HepG2 (cell line): ENCODE results near the gene PACS1. TPM values are rescaled to one million over a fixed set of nuclear protein-coding genes. Genes with fewer than 3 reads are reported as not detected.

Experiments used
- ATAC-seq: fragments of 200-7000 bp; cut with Tn5 transposase; 3 replicates; pipeline ENCODE4 v1.9.1; 2020; ENCODE audit warnings: mild to moderate bottlenecking, moderate library complexity
- BruUV-seq: library from RNA; stranded (reverse); fragments of 400-500 nt; replicated peaks from 2 replicates; lab custom pipeline; 2021; lab: Mats Ljungman, UMichigan
- CTCF ChIA-PET: fragments of 300-600 bp; formaldehyde crosslinking; extraction: SDS; loops from one replicate; lab custom pipeline; 2021; ENCODE audit warnings: low total read pairs, inconsistent platforms, low intra/inter-chr PET ratio; lab: Yijun Ruan, JAX
- POLR2A ChIA-PET: fragments of 350-600 bp; sonication (Branson Sonifier 250); formaldehyde crosslinking; loops from one replicate; lab custom pipeline; 2020; ENCODE audit warnings: antibody characterized with exemption, inconsistent platforms; lab: Yijun Ruan, JAX
- DNase-seq: peaks from one replicate; pipeline ENCODE4 v3.0.0-alpha.2; 2015; ENCODE audit warnings: low spot score
- FAIRE-seq: peaks from 3 replicates; lab custom pipeline; 2011; peaks lifted over from hg19 to GRCh38; lab: Jason Lieb, UNC
- H2AFZ ChIP-seq: one replicate; pipeline ENCODE4 v1.6.1; 2011; ENCODE audit warnings: low read length, inconsistent platforms
- H3K27ac ChIP-seq: fragments of 300-600 bp; 3 replicates; pipeline ENCODE4 v1.8.0; 2011; ENCODE audit warnings: mixed run types, mild to moderate bottlenecking, mixed read lengths, low read length, inconsistent platforms; ENCODE audit not compliant: insufficient read depth; ENCODE audit errors: extremely low read length
- H3K27me3 ChIP-seq, 2 experiments: fragments of 200-600 bp in 1 of 2; 2 replicates in 1 of 2; 3 replicates in 1 of 2; pipeline versions ENCODE4 v1.6.0 to v1.8.0; 2011; ENCODE audit warnings: low read length in 2 of 2, mild to moderate bottlenecking in 2 of 2, moderate library complexity in 2 of 2, inconsistent platforms in 1 of 2; ENCODE audit not compliant: insufficient read depth in 2 of 2, control insufficient read depth in 1 of 2
- H3K36me3 ChIP-seq, 2 experiments: fragments of 200-600 bp in 1 of 2; replicated peaks in 1 of 2; 2 replicates in 1 of 2; 3 replicates in 1 of 2; pipeline versions ENCODE4 v1.5.1 to v1.8.0; 2011; ENCODE audit warnings: low read length in 2 of 2, inconsistent platforms in 1 of 2; ENCODE audit not compliant: insufficient read depth in 2 of 2, control insufficient read depth in 1 of 2
- H3K4me1 ChIP-seq: 2 replicates; pipeline ENCODE4 v1.5.1; 2012; ENCODE audit warnings: low read length, inconsistent platforms; ENCODE audit not compliant: insufficient read depth
- H3K4me2 ChIP-seq: 2 replicates; pipeline ENCODE4 v1.6.0; 2011; ENCODE audit warnings: low read depth, low read length, inconsistent platforms
- H3K4me3 ChIP-seq, 3 experiments: fragments of 200-600 bp in 1 of 3; sonication (generic), shearing (Covaris generic) in 1 of 3; replicated peaks in 1 of 3; 2 replicates each; pipeline ENCODE4 v1.5.1; 2011 to 2016; ENCODE audit warnings: low read length in 3 of 3, inconsistent platforms in 2 of 3, low read depth in 2 of 3, mild to moderate bottlenecking in 2 of 3, control low read depth in 1 of 3, mixed read lengths in 1 of 3; ENCODE audit not compliant: insufficient read depth in 1 of 3
- H3K79me2 ChIP-seq: one replicate; pipeline ENCODE4 v1.6.1; 2011; ENCODE audit warnings: low read length, inconsistent platforms; ENCODE audit not compliant: insufficient read depth
- H3K9ac ChIP-seq: 2 replicates; pipeline ENCODE4 v1.6.0; 2011; ENCODE audit warnings: mild to moderate bottlenecking, low read depth, low read length, inconsistent platforms; ENCODE audit not compliant: insufficient read depth
- H3K9me3 ChIP-seq: 2 replicates; pipeline ENCODE4 v1.5.1; 2012; ENCODE audit warnings: mild to moderate bottlenecking, low read length
- H4K20me1 ChIP-seq: 2 replicates; pipeline ENCODE4 v1.6.0; 2011; ENCODE audit warnings: inconsistent platforms, mild to moderate bottlenecking, low read length, moderate library complexity; ENCODE audit not compliant: insufficient read depth
- KMT2A ChIP-seq: sonication (generic); formaldehyde crosslinking; IDR thresholded peaks from 2 replicates; pipeline ENCODE4 v1.4.0; 2020; ENCODE audit warnings: missing genetic modification reagents
- MBNL3 ChIP-seq: fragments of 250-450 bp; sonication (Bioruptor Pico); conservative IDR thresholded peaks from 2 replicates; pipeline ENCODE4 v1.8.0; 2022; ENCODE audit warnings: mild to moderate bottlenecking, inconsistent platforms
- MLXIP ChIP-seq: sonication (generic); formaldehyde crosslinking; IDR thresholded peaks from 2 replicates; pipeline ENCODE4 v1.9.0; 2021; ENCODE audit warnings: missing genetic modification reagents, borderline replicate concordance
- MTERF4 ChIP-seq: sonication (generic); formaldehyde crosslinking; IDR thresholded peaks from 2 replicates; pipeline ENCODE4 v1.8.0; 2023; ENCODE audit warnings: mild to moderate bottlenecking, missing genetic modification reagents
- MTF2 ChIP-seq: sonication (generic); formaldehyde crosslinking; IDR thresholded peaks from 2 replicates; pipeline ENCODE4 v1.5.0; 2020; ENCODE audit warnings: missing genetic modification reagents, borderline replicate concordance
- MXI1 ChIP-seq: IDR thresholded peaks from 3 replicates; pipeline ENCODE4 v1.6.1; 2012; ENCODE audit warnings: low read depth, low read length, inconsistent platforms, borderline replicate concordance
- REXO4 ChIP-seq: sonication (generic); formaldehyde crosslinking; IDR thresholded peaks from 2 replicates; pipeline ENCODE4 v1.8.0; 2022; ENCODE audit warnings: missing genetic modification reagents, mild to moderate bottlenecking, borderline replicate concordance
- SRSF1 ChIP-seq: fragments of 200-400 bp; formaldehyde crosslinking; optimal IDR thresholded peaks from 2 replicates; pipeline ENCODE3; 2017; ENCODE audit warnings: mild to moderate bottlenecking, low read depth, low read length, moderate library complexity
- ZNF710 ChIP-seq: sonication (generic); formaldehyde crosslinking; IDR thresholded peaks from 2 replicates; pipeline ENCODE4 v1.5.0; 2020; ENCODE audit warnings: mild to moderate bottlenecking, missing genetic modification reagents, borderline replicate concordance
- WGBS: methylation state at CpG from one replicate; pipeline ENCODE4 v1.1.6; 2017; ENCODE audit warnings: low lambda C conversion rate; 5-methylcytosine and 5-hydroxymethylcytosine counted together
- in situ Hi-C: cut with HindIII; loops from 2 replicates; pipeline ENCODE4 v1.10.0; 2017; ENCODE audit warnings: low pct_unique_long_range_greater_than_20kb; ENCODE audit not compliant: extremely low pct_ligation_motif_present
- intact Hi-C: fragments of 100-400 bp; cut with micrococcal nuclease; formaldehyde crosslinking; loops from one replicate; pipeline ENCODE4 v1.10.0; 2022; ENCODE audit not compliant: unreplicated experiment
- polyA plus RNA-seq, 8 experiments: library from polyadenylated mRNA; depleted of rRNA in 3 of 8; stranded (reverse) in 7 of 8; unstranded in 1 of 8; fragments of >200 nt; fragmentation: Illumina TruSeq in 4 of 8; extraction: Trizol in 4 of 8; gene quantifications; 2 replicates each; pipeline versions ENCODE4 v1.2.1 to v1.2.3, GENCODE V29; 2011 to 2016; ENCODE audit warnings: low read depth in 4 of 8, missing spikeins in 1 of 8, mixed read lengths in 1 of 8; ENCODE audit not compliant: insufficient read depth in 1 of 8
- total RNA-seq, 5 experiments: library from RNA; depleted of rRNA; stranded (reverse); fragments of >200 nt; fragmentation: Illumina TruSeq; extraction: Trizol; gene quantifications; 2 replicates each; pipeline ENCODE4 v1.2.3, GENCODE V29; 2016; ENCODE audit warnings: low read depth in 1 of 5
- TF ChIP-seq, protein P1 (sequence below): sonication (generic); formaldehyde crosslinking; IDR thresholded peaks from 2 replicates; pipeline ENCODE4 v1.5.0; 2020; ENCODE audit warnings: mild to moderate bottlenecking, missing genetic modification reagents, borderline replicate concordance

Gene PACS1
- total and polyA plus RNA-seq, 2 of the 13 experiments (the other 11 are each of a cell fraction or from before 2014, with no cell fraction given) = 7.6 to 8.6 TPM

DNA sequence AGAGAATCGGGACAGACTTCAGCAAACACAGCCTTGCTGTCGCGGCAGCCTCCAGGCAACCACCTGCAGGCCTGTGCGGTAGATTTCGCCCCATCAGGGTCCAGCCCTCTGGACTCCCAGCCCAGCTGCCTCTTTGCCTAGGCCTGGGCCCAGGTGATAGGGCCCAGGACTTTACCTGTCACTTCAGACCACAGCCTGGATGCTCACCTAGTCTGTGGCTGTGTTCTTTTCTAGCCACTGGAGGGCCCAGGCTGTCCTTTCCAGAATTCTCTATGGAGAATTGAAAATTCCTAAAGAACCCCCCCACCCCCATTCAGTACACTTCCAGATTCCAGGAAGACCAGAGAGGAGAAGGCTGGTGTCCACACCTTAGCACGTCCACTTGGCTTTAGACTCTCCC, 167.8 kb downstream of the PACS1 start:
- no peak overlapping the region for H3K9ac ChIP-seq
- H3K9me3 ChIP-seq = no peaks in the 10 kb centered on the region
- no peaks in the 10 kb centered on the region for H3K79me2 ChIP-seq
- in situ Hi-C loops = no loop called here
- ChIA-PET CTCF (no interaction called here), POLR2A (no interaction called here)
- H3K4me3 ChIP-seq = no peak overlapping the region
- intact Hi-C loops = no loop called here
- H3K4me1 ChIP-seq = no peaks in the 10 kb centered on the region
- H3K27me3 ChIP-seq = no peaks in the 10 kb centered on the region
- peaks cover 6 to 13% of the 10 kb centered on the region in 2 experiments; a peak in 3 of 5 replicates for H3K36me3 ChIP-seq
- H2AFZ ChIP-seq = no peak overlapping the region
- no peak overlapping the region for H3K4me2 ChIP-seq
- no peak overlapping the region for H3K27ac ChIP-seq
- FAIRE-seq (no peak), DNase-seq (no peak), ATAC-seq (no peak)
- no TSS peak for BruUV-seq
- 83% methylated on average over 4 of the region's 6 CpGs for WGBS
- no peaks in the 10 kb centered on the region for H4K20me1 ChIP-seq
- TF ChIP-seq SRSF1 (no peak), MLXIP (CRISPR knock-in tag) (no peak), REXO4 (CRISPR knock-in tag) (no peak), MBNL3 (CRISPR knock-in tag) (no peak), MTF2 (CRISPR knock-in tag) (no peak), KMT2A (CRISPR knock-in tag) (no peak), ZNF710 (CRISPR knock-in tag) (no peak), MXI1 (no peak), MTERF4 (CRISPR knock-in tag) (no peak)
- TF ChIP-seq, protein P1, sequence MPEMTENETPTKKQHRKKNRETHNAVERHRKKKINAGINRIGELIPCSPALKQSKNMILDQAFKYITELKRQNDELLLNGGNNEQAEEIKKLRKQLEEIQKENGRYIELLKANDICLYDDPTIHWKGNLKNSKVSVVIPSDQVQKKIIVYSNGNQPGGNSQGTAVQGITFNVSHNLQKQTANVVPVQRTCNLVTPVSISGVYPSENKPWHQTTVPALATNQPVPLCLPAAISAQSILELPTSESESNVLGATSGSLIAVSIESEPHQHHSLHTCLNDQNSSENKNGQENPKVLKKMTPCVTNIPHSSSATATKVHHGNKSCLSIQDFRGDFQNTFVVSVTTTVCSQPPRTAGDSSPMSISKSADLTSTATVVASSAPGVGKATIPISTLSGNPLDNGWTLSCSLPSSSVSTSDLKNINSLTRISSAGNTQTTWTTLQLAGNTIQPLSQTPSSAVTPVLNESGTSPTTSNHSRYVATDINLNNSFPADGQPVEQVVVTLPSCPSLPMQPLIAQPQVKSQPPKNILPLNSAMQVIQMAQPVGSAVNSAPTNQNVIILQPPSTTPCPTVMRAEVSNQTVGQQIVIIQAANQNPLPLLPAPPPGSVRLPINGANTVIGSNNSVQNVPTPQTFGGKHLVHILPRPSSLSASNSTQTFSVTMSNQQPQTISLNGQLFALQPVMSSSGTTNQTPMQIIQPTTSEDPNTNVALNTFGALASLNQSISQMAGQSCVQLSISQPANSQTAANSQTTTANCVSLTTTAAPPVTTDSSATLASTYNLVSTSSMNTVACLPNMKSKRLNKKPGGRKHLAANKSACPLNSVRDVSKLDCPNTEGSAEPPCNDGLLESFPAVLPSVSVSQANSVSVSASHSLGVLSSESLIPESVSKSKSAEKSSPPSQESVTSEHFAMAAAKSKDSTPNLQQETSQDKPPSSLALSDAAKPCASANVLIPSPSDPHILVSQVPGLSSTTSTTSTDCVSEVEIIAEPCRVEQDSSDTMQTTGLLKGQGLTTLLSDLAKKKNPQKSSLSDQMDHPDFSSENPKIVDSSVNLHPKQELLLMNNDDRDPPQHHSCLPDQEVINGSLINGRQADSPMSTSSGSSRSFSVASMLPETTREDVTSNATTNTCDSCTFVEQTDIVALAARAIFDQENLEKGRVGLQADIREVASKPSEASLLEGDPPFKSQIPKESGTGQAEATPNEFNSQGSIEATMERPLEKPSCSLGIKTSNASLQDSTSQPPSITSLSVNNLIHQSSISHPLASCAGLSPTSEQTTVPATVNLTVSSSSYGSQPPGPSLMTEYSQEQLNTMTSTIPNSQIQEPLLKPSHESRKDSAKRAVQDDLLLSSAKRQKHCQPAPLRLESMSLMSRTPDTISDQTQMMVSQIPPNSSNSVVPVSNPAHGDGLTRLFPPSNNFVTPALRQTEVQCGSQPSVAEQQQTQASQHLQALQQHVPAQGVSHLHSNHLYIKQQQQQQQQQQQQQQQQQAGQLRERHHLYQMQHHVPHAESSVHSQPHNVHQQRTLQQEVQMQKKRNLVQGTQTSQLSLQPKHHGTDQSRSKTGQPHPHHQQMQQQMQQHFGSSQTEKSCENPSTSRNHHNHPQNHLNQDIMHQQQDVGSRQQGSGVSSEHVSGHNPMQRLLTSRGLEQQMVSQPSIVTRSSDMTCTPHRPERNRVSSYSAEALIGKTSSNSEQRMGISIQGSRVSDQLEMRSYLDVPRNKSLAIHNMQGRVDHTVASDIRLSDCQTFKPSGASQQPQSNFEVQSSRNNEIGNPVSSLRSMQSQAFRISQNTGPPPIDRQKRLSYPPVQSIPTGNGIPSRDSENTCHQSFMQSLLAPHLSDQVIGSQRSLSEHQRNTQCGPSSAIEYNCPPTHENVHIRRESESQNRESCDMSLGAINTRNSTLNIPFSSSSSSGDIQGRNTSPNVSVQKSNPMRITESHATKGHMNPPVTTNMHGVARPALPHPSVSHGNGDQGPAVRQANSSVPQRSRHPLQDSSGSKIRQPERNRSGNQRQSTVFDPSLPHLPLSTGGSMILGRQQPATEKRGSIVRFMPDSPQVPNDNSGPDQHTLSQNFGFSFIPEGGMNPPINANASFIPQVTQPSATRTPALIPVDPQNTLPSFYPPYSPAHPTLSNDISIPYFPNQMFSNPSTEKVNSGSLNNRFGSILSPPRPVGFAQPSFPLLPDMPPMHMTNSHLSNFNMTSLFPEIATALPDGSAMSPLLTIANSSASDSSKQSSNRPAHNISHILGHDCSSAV (CRISPR knock-in tag) = no peak
